ENCODE measurements around the gene ROBO1. TPM values are rescaled to one million over a fixed set of nuclear protein-coding genes. Genes with fewer than 3 reads are reported as not detected.

The ROBO1 gene
- polyA plus RNA-seq, 4 donors = 0.81 to 12.2 (median 2.6) TPM

DNA sequence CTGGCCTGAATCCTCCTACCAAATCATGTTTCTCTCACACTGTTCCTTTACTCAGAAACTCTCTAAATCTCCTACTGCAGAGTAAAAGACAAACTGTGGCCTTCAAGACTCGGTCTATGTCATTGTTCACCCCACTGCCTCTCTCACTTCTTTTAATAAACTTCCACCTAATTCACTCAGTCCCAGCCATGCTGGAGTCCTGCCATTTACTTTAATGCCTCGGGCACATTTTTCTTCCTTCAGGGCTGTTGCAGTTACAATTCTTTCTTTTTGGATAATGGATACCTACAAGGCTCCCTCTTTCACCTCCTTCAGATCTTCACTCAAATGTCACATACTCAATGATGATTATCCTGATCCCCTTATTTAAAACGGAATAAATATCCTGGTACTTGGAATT is 955.6 kb downstream of the ROBO1 start:
- FAIRE-seq = no peak

DNA sequence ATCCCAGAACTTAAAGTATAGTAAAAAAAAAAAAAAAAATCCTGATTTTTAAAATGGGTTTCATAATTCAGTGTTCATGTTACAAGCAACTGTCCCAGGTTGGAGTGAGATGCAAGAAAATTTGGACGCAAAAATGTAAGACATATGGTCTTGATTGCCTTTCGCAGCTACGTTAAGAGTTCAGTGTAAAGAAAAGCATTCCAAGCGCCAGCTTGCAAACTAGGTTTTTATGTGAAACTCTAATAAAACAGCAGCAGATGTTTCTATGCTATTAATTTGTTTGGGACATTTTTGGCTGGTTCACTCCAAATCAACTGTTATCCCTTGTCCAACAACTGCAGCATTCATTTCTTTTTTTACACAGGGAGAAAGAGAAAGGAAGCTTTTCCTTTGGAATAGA is 957.8 kb downstream of the ROBO1 start:
- WGBS, 3 donors = 80 to 95% (median 89%) methylated on average over 4 of the region's 4 CpGs
- no peak for FAIRE-seq
- DNase-seq = no peak
- no peaks in the 10 kb centered on the region for H3K4me1 ChIP-seq (ENCODE audit: control insufficient read depth in 3 of 3, insufficient read depth in 2 of 3, low read depth in 1 of 3, low read length in 2 of 3)
- H3K9me3 ChIP-seq (ENCODE audit: control insufficient read depth in 2 of 2, insufficient read depth in 1 of 2, low read depth in 1 of 2, low read length in 1 of 2) = no peaks in the 10 kb centered on the region
- no peaks in the 10 kb centered on the region for H3K36me3 ChIP-seq (ENCODE audit: control insufficient read depth in 3 of 3, insufficient read depth in 2 of 3, low read depth in 1 of 3, low read length in 3 of 3)
- H3K4me3 ChIP-seq (ENCODE audit: low read depth in 1 of 3, low read length in 3 of 3) = no peak overlapping the region
- no peaks in the 10 kb centered on the region for H3K27me3 ChIP-seq (ENCODE audit: control insufficient read depth in 3 of 3, insufficient read depth in 3 of 3, low read length in 3 of 3)
- no peak overlapping the region for H3K27ac ChIP-seq (ENCODE audit: low read depth in 1 of 3, low read length in 2 of 3)

More for the DNA sequence above, 955.6 kb downstream of the ROBO1 start:
- Histone ChIP-seq H3K27me3 (ENCODE audit: control insufficient read depth in 3 of 3, insufficient read depth in 3 of 3, low read length in 3 of 3) (no peaks in the 10 kb centered on the region), H3K4me3 (ENCODE audit: low read depth in 1 of 3, low read length in 3 of 3) (no peak overlapping the region), H3K9me3 (ENCODE audit: control insufficient read depth in 2 of 2, insufficient read depth in 1 of 2, low read depth in 1 of 2, low read length in 1 of 2) (no peaks in the 10 kb centered on the region), H3K36me3 (ENCODE audit: control insufficient read depth in 3 of 3, insufficient read depth in 2 of 3, low read depth in 1 of 3, low read length in 3 of 3) (no peaks in the 10 kb centered on the region), H3K4me1 (ENCODE audit: control insufficient read depth in 3 of 3, insufficient read depth in 2 of 3, low read depth in 1 of 3, low read length in 2 of 3) (no peaks in the 10 kb centered on the region), H3K27ac (ENCODE audit: low read depth in 1 of 3, low read length in 2 of 3) (no peak overlapping the region)
- no peak for DNase-seq
- 81 to 83% (median 83%) methylated on average over 3 of the region's 3 CpGs for WGBS, 3 donors

DNA sequence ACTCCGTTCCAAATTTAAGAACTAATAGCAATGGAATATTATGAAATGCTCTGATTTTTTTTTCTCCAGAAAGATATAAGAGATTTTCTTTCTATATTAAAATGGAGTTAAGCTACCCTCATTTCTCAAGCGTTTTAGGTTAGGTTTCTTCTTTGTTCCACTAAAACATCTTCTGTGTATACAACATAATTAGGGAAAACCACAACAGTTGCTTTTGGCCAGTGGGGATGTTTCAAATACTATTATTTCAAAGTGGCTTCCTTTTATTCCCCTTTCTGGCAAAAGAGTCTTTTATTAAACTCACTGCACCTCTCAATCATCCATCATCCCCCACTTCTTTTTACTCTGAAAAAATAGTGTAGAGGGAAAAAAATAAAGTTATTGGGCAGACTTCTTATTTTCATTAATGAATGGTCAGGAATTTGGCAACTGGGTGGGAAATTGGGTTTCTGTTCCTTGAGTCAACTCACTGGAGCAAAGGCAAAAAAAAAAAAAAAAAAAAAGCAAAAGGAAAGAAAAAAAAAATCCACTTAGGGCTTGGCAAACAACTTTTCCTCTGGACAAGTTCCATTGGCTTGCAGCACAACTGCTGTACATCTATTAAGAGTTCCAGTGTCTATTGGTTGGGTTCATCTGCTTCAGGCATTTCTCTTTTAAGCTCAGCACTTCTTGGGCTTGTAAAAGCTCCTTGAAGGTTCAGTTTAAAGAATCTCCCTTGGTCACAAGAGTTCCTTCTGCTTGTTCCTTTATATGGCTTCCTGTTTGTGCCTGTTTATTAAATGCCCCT is 963.4 kb downstream of the ROBO1 start:
- Histone ChIP-seq H3K27me3 (ENCODE audit: control insufficient read depth in 3 of 3, insufficient read depth in 3 of 3, low read length in 3 of 3) (no peaks in the 10 kb centered on the region), H3K9me3 (ENCODE audit: control insufficient read depth in 2 of 2, insufficient read depth in 1 of 2, low read depth in 1 of 2, low read length in 1 of 2) (no peaks in the 10 kb centered on the region), H3K27ac (ENCODE audit: low read depth in 1 of 3, low read length in 2 of 3) (no peak overlapping the region), H3K4me3 (ENCODE audit: low read depth in 1 of 3, low read length in 3 of 3) (no peak overlapping the region), H3K36me3 (ENCODE audit: control insufficient read depth in 3 of 3, insufficient read depth in 2 of 3, low read depth in 1 of 3, low read length in 3 of 3) (no peaks in the 10 kb centered on the region), H3K4me1 (ENCODE audit: control insufficient read depth in 3 of 3, insufficient read depth in 2 of 3, low read depth in 1 of 3, low read length in 2 of 3) (no peaks in the 10 kb centered on the region)
- FAIRE-seq = no peak
- peak in 1 of 2 donors; percentile 1 for DNase-seq
- WGBS, 3 donors = 30 to 36% (median 36%) methylated on average over 2 of the region's 2 CpGs

DNA sequence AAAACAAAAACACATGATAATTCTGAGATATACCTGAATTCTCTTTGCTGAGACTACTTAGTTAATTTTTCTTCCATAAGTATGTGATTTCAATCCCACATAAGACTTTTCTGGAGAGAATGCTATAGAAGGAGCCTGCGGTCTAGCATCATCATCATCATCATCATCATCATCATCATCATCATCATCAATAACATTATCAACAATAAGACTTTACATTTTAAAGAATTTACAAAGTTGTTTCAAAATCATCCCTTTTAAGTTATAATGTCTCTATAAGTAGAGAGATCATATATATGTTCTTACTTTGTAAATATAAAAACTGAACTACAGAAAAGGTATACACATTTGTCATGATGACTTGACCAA is 965.3 kb downstream of the ROBO1 start:
- DNase-seq = no peak
- Histone ChIP-seq H3K4me1 (ENCODE audit: control insufficient read depth in 3 of 3, insufficient read depth in 2 of 3, low read depth in 1 of 3, low read length in 2 of 3) (no peaks in the 10 kb centered on the region), H3K9me3 (ENCODE audit: control insufficient read depth in 2 of 2, insufficient read depth in 1 of 2, low read depth in 1 of 2, low read length in 1 of 2) (no peaks in the 10 kb centered on the region), H3K4me3 (ENCODE audit: low read depth in 1 of 3, low read length in 3 of 3) (no peak overlapping the region), H3K27me3 (ENCODE audit: control insufficient read depth in 3 of 3, insufficient read depth in 3 of 3, low read length in 3 of 3) (no peaks in the 10 kb centered on the region), H3K27ac (ENCODE audit: low read depth in 1 of 3, low read length in 2 of 3) (no peak overlapping the region), H3K36me3 (ENCODE audit: control insufficient read depth in 3 of 3, insufficient read depth in 2 of 3, low read depth in 1 of 3, low read length in 3 of 3) (no peaks in the 10 kb centered on the region)
- FAIRE-seq = no peak
- WGBS, 3 donors = 51 to 95% (median 90%) methylated on average over 1 of the region's 1 CpG

DNA sequence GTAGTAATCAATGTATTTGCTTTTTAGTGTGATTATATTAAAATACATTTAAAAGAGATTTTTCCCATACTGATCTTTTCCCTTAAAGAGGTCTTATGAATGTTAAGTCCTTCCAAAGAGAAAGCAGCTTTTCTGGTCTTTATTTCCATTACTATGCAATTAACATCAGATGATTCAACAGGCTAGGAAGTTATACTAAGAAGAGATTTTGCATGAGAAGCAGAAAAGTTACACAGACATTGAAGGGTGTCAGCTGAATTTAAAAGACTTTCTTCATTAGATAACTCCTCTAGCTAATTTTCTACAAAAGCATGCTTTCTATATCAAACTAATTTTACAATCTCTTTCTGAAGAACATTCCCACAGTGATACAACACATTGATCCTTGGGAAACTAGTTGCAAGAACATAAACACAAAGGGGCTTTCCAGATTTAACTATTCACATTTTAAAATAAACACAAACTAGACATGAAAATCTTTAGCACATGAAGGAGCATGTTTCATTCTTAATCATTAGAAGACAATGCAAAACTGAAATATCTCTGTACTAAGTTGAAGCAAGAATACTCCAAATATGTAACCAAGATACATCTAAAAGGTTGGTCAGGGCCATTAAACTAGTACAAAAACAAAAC is 965.8 kb downstream of the ROBO1 start:
- Histone ChIP-seq H3K4me1 (ENCODE audit: control insufficient read depth in 3 of 3, insufficient read depth in 2 of 3, low read depth in 1 of 3, low read length in 2 of 3) (no peaks in the 10 kb centered on the region), H3K27me3 (ENCODE audit: control insufficient read depth in 3 of 3, insufficient read depth in 3 of 3, low read length in 3 of 3) (no peaks in the 10 kb centered on the region), H3K9me3 (ENCODE audit: control insufficient read depth in 2 of 2, insufficient read depth in 1 of 2, low read depth in 1 of 2, low read length in 1 of 2) (no peaks in the 10 kb centered on the region), H3K36me3 (ENCODE audit: control insufficient read depth in 3 of 3, insufficient read depth in 2 of 3, low read depth in 1 of 3, low read length in 3 of 3) (no peaks in the 10 kb centered on the region), H3K4me3 (ENCODE audit: low read depth in 1 of 3, low read length in 3 of 3) (no peak overlapping the region), H3K27ac (ENCODE audit: low read depth in 1 of 3, low read length in 2 of 3) (no peak overlapping the region)
- FAIRE-seq (no peak), DNase-seq (no peak)

DNA sequence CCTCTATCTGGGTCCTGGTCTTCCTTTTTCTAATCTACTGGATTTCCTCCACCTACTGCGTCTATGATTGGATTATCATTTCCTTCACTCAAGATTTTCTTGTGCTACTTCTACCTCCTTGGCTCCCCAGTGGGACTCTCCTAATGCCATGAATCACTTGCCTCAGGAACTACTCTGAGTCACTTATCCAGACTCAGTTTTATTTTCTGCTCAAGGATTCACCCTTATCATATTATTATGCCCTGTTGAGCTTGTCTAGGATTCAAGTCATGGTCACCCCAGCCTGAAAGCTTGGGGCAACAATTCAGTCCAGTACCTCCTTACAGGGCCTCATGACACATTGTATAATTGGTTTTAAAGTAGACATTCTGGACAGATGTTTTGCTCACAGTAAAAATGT is 968.1 kb downstream of the ROBO1 start:
- DNase-seq = no peak
- 89 to 100% (median 95%) methylated on average over 1 of the region's 1 CpG for WGBS, 3 donors
- Histone ChIP-seq H3K4me1 (ENCODE audit: control insufficient read depth in 3 of 3, insufficient read depth in 2 of 3, low read depth in 1 of 3, low read length in 2 of 3) (no peaks in the 10 kb centered on the region), H3K36me3 (ENCODE audit: control insufficient read depth in 3 of 3, insufficient read depth in 2 of 3, low read depth in 1 of 3, low read length in 3 of 3) (no peaks in the 10 kb centered on the region), H3K4me3 (ENCODE audit: low read depth in 1 of 3, low read length in 3 of 3) (no peak overlapping the region), H3K9me3 (ENCODE audit: control insufficient read depth in 2 of 2, insufficient read depth in 1 of 2, low read depth in 1 of 2, low read length in 1 of 2) (no peaks in the 10 kb centered on the region), H3K27me3 (ENCODE audit: control insufficient read depth in 3 of 3, insufficient read depth in 3 of 3, low read length in 3 of 3) (no peaks in the 10 kb centered on the region), H3K27ac (ENCODE audit: low read depth in 1 of 3, low read length in 2 of 3) (no peak overlapping the region)
- FAIRE-seq = no peak

DNA sequence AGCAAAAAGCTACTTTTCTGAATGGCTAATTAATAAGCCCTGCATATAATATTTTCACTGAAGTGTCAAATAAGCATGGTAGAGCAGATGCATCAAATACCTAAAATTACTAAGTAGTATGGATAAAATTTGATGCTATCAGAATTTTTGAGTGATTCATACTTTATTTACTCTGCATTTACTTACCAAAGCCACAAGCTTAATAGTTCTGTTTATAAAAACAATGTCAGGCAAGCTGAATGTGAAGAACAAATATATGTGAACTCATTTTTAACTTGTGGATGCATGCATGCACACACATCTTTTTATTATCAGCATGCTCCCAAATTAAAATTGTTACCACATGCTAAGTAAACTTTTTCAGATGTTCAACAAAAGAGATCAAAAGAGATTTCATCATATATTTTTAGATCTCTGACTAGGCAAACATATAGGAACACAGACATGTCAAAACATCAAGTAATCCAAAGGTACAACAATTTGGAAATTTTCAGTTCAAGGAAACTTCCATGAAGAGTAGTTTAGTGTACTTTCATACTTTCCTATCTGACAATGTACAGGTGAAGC is 969.4 kb downstream of the ROBO1 start:
- no peaks in the 10 kb centered on the region for H3K9me3 ChIP-seq (ENCODE audit: control insufficient read depth in 2 of 2, insufficient read depth in 1 of 2, low read depth in 1 of 2, low read length in 1 of 2)
- no peaks in the 10 kb centered on the region for H3K4me1 ChIP-seq (ENCODE audit: control insufficient read depth in 3 of 3, insufficient read depth in 2 of 3, low read depth in 1 of 3, low read length in 2 of 3)
- FAIRE-seq = no peak
- no peaks in the 10 kb centered on the region for H3K27me3 ChIP-seq (ENCODE audit: control insufficient read depth in 3 of 3, insufficient read depth in 3 of 3, low read length in 3 of 3)
- no peak for DNase-seq
- H3K27ac ChIP-seq (ENCODE audit: low read depth in 1 of 3, low read length in 2 of 3) = no peak overlapping the region
- no peaks in the 10 kb centered on the region for H3K36me3 ChIP-seq (ENCODE audit: control insufficient read depth in 3 of 3, insufficient read depth in 2 of 3, low read depth in 1 of 3, low read length in 3 of 3)
- H3K4me3 ChIP-seq (ENCODE audit: low read depth in 1 of 3, low read length in 3 of 3) = no peak overlapping the region

DNA sequence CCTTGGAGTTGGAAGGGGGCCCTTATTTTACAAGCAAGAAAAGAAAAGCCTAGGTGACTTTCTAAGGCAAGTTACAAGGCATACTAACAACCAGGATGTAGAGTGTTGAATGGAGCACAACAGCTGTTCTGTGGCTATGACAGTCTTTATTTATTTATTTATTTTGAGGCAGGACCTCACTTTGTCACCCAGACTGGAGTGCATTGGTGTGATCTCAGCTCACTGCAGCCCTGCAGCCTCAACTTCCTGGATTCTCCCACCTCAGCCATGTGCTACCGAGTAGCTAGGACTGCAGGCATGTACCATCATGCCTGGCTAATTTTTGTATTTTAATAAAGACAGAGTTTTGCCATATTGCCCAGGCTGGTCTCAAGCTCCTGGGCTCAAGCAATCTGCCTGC is 973.4 kb downstream of the ROBO1 start:
- no peak overlapping the region for H3K4me3 ChIP-seq (ENCODE audit: low read depth in 1 of 3, low read length in 3 of 3)
- WGBS, 3 donors = 82 to 89% (median 86%) methylated on average over 1 of the region's 1 CpG

More for the DNA sequence above, 973.4 kb downstream of the ROBO1 start:
- H3K9me3 ChIP-seq (ENCODE audit: control insufficient read depth in 2 of 2, insufficient read depth in 1 of 2, low read depth in 1 of 2, low read length in 1 of 2) = no peaks in the 10 kb centered on the region
- H3K27ac ChIP-seq (ENCODE audit: low read depth in 1 of 3, low read length in 2 of 3) = no peak overlapping the region
- DNase-seq (no peak), FAIRE-seq (no peak)
- no peaks in the 10 kb centered on the region for H3K4me1 ChIP-seq (ENCODE audit: control insufficient read depth in 3 of 3, insufficient read depth in 2 of 3, low read depth in 1 of 3, low read length in 2 of 3)
- no peaks in the 10 kb centered on the region for H3K36me3 ChIP-seq (ENCODE audit: control insufficient read depth in 3 of 3, insufficient read depth in 2 of 3, low read depth in 1 of 3, low read length in 3 of 3)
- no peaks in the 10 kb centered on the region for H3K27me3 ChIP-seq (ENCODE audit: control insufficient read depth in 3 of 3, insufficient read depth in 3 of 3, low read length in 3 of 3)

Data from small intestine (tissue), 7 donors.